ENCODE measurements around the gene INCENP. TPM values are rescaled to one million over a fixed set of nuclear protein-coding genes. Genes with fewer than 3 reads are reported as not detected.

INCENP gene
- polyA plus RNA-seq, 1 of the 3 experiments (the other 2 are of a cell fraction) = 20.1 TPM

- no peaks in the 10 kb centered on the region for H3K4me1 ChIP-seq (ENCODE audit: control insufficient read depth in 1 of 2, insufficient read depth in 2 of 2, low read depth in 1 of 2, low read length in 1 of 2)
- H3K36me3 ChIP-seq (replicated peaks in 1 of 2; ENCODE audit: control insufficient read depth in 1 of 2, insufficient read depth in 2 of 2, low read length in 1 of 2) = peaks cover 21 to 65% of the 10 kb centered on the region in 2 experiments
- H3K9me2 ChIP-seq = no peaks in the 10 kb centered on the region
- TF ChIP-seq RFX5 (IDR thresholded peaks at IDR 0.05; ENCODE audit: low read length) = no peak
- no peak for TF ChIP-seq EP300 (IDR thresholded peaks at IDR 0.05; ENCODE audit: borderline replicate concordance in 1 of 2, low read depth in 1 of 2, low read length in 1 of 2)
- TF ChIP-seq FOXM1 (IDR thresholded peaks at IDR 0.05; ENCODE audit: low read depth) = no peak
- no peak for TF ChIP-seq NRF1 (IDR thresholded peaks at IDR 0.05; ENCODE audit: low read depth, low read length)
- no peak for TF ChIP-seq IRF3 (IDR thresholded peaks at IDR 0.05; ENCODE audit: low read depth, low read length)
- TF ChIP-seq POLR2AphosphoS5 (IDR thresholded peaks at IDR 0.05; ENCODE audit: low read depth, low read length) = no peak
- no peak for TF ChIP-seq MAX (IDR thresholded peaks at IDR 0.05; ENCODE audit: low read depth)
- TF ChIP-seq USF1 (IDR thresholded peaks at IDR 0.05; ENCODE audit: borderline replicate concordance, low read depth) = no peak
- ChIA-PET CTCF (interaction anchor here (0.6 to 1.8 kb wide), 6 partner anchors 11 to 232 kb away, joined by 3 to 8 read pairs (median 3); no protein-coding TSS in a partner anchor), POLR2A (no interaction called here)
- H3K27ac ChIP-seq (ENCODE audit: low read depth in 2 of 2, low read length in 1 of 2) = no peak overlapping the region
- H3K27me3 ChIP-seq (ENCODE audit: insufficient read depth) = no peaks in the 10 kb centered on the region
- H3K9ac ChIP-seq = no peak overlapping the region
- no peaks in the 10 kb centered on the region for H3K9me3 ChIP-seq
- H2AFZ ChIP-seq (ENCODE audit: low read depth) = no peak overlapping the region
- 67% methylated on average over 3 of the region's 3 CpGs for WGBS (ENCODE audit: low lambda C conversion rate)
- H4K20me1 ChIP-seq (ENCODE audit: insufficient read depth) = no peaks in the 10 kb centered on the region; the same call in 1 of the 2 replicates
- DNase-seq = peak; percentile 18
- H3K4me2 ChIP-seq = no peak overlapping the region
- no peak overlapping the region for H3K4me3 ChIP-seq (ENCODE audit: low read depth in 2 of 2, low read length in 1 of 2)
- peaks cover 8% of the 10 kb centered on the region; the same call in 1 of the 2 replicates for H3K79me2 ChIP-seq (ENCODE audit: insufficient read depth)
- no peaks in the 10 kb centered on the region for H3F3A ChIP-seq (replicated peaks; ENCODE audit: insufficient read depth)
Observed at GRCh38 chr11:62142921-62143320, 19.1 kb downstream of the INCENP start.

GRCh38 chr11:62143727-62144126, 19.9 kb downstream of the INCENP start:
- H3K79me2 ChIP-seq (ENCODE audit: insufficient read depth) = peaks cover 5% of the 10 kb centered on the region; the same call in 1 of the 2 replicates
- ChIA-PET POLR2A (no interaction called here), CTCF (interaction anchor here (0.8 to 1.8 kb wide), 7 partner anchors 9 to 642 kb away, joined by 3 to 4 read pairs (median 3); no protein-coding TSS in a partner anchor)
- no peaks in the 10 kb centered on the region for H3K27me3 ChIP-seq (ENCODE audit: insufficient read depth)
- H4K20me1 ChIP-seq (ENCODE audit: insufficient read depth) = no peaks in the 10 kb centered on the region; the same call in 1 of the 2 replicates
- no peak overlapping the region for H3K9ac ChIP-seq
- peaks cover 23 to 70% of the 10 kb centered on the region in 2 experiments for H3K36me3 ChIP-seq (replicated peaks in 1 of 2; ENCODE audit: control insufficient read depth in 1 of 2, insufficient read depth in 2 of 2, low read length in 1 of 2)
- H3F3A ChIP-seq (replicated peaks; ENCODE audit: insufficient read depth) = no peaks in the 10 kb centered on the region
- no peaks in the 10 kb centered on the region for H3K4me1 ChIP-seq (ENCODE audit: control insufficient read depth in 1 of 2, insufficient read depth in 2 of 2, low read depth in 1 of 2, low read length in 1 of 2)
- no peak overlapping the region for H2AFZ ChIP-seq (ENCODE audit: low read depth)
- DNase-seq = peak; percentile 26
- H3K27ac ChIP-seq (ENCODE audit: low read depth in 2 of 2, low read length in 1 of 2) = no peak overlapping the region
- H3K9me3 ChIP-seq = no peaks in the 10 kb centered on the region
- peak; percentile 27; the same call in 1 of the 2 replicates for TF ChIP-seq CTCF (IDR thresholded peaks at IDR 0.05)
- no peak for TF ChIP-seq RXRA (IDR thresholded peaks at IDR 0.05; ENCODE audit: borderline replicate concordance, low read depth)
- H3K9me2 ChIP-seq = no peaks in the 10 kb centered on the region
- 86% methylated on average over 1 of the region's 1 CpG for WGBS (ENCODE audit: low lambda C conversion rate)
- H3K4me2 ChIP-seq = no peak overlapping the region
- no peak overlapping the region for H3K4me3 ChIP-seq (ENCODE audit: low read depth in 2 of 2, low read length in 1 of 2)

All from SK-N-SH (cell line).